IMR-90 (cell line): ENCODE measurements around the gene ZNF276. TPM values are rescaled to one million over a fixed set of nuclear protein-coding genes. Genes with fewer than 3 reads are reported as not detected.

Experiments
- ATAC-seq: fragments of 200-7000 bp; cut with Tn5 transposase; 2 replicates; pipeline ENCODE4 v1.9.1; 2020; ENCODE audit warnings: low read depth, mild to moderate bottlenecking, moderate library complexity
- BruUV-seq: library from RNA; stranded (reverse); fragments of 400-500 nt; replicated peaks from 2 replicates; lab custom pipeline; 2021; lab: Mats Ljungman, UMichigan
- CTCF ChIA-PET: fragments of 300-600 bp; formaldehyde crosslinking; extraction: SDS; loops from one replicate; lab custom pipeline; 2021; ENCODE audit warnings: antibody characterized with exemption; lab: Yijun Ruan, JAX
- POLR2A ChIA-PET: fragments of 300-600 bp; sonication (Branson Sonifier 250); formaldehyde crosslinking; loops from one replicate; lab custom pipeline; 2022; ENCODE audit warnings: antibody characterized with exemption; ENCODE audit not compliant: unreplicated experiment; lab: Charles Lee
- DNase-seq: peaks from one replicate; pipeline ENCODE4 v3.0.0; 2013
- H2AFZ ChIP-seq: replicated peaks from 2 replicates; pipeline ENCODE3; 2013; ENCODE audit warnings: low read length, mild to moderate bottlenecking; ENCODE audit not compliant: poor library complexity
- H2AK5ac ChIP-seq: 2 replicates; pipeline ENCODE4 v1.6.1; 2013; ENCODE audit warnings: low read depth, low read length, inconsistent platforms
- H2AK9ac ChIP-seq: replicated peaks from 2 replicates; pipeline ENCODE3; 2013; ENCODE audit warnings: mild to moderate bottlenecking, low read depth, low read length, moderate library complexity; ENCODE audit not compliant: poor library complexity
- H2BK120ac ChIP-seq: 2 replicates; pipeline ENCODE4 v1.6.1; 2013; ENCODE audit warnings: low read depth, low read length, inconsistent platforms
- H2BK15ac ChIP-seq: 3 replicates; pipeline ENCODE4 v1.6.1; 2013; ENCODE audit warnings: low read depth, low read length, inconsistent platforms
- H2BK20ac ChIP-seq: 2 replicates; pipeline ENCODE4 v1.6.1; 2013; ENCODE audit warnings: low read depth, mild to moderate bottlenecking, inconsistent platforms, low read length, moderate library complexity
- H2BK5ac ChIP-seq: 2 replicates; pipeline ENCODE4 v1.6.1; 2013; ENCODE audit warnings: mild to moderate bottlenecking, low read depth, low read length, inconsistent platforms; ENCODE audit not compliant: poor library complexity, severe bottlenecking
- H3K14ac ChIP-seq: replicated peaks from 2 replicates; pipeline ENCODE4 v1.6.1; 2013; ENCODE audit warnings: low read depth, low read length, inconsistent platforms
- H3K18ac ChIP-seq: 2 replicates; pipeline ENCODE4 v1.6.1; 2013; ENCODE audit warnings: low read depth, low read length, control low read depth
- H3K23ac ChIP-seq: 2 replicates; pipeline ENCODE4 v1.6.1; 2013; ENCODE audit warnings: low read depth, low read length, inconsistent platforms
- H3K27ac ChIP-seq: 2 replicates; pipeline ENCODE4 v1.5.1; 2013; ENCODE audit warnings: mild to moderate bottlenecking, control low read depth, low read length; ENCODE audit not compliant: insufficient read depth
- H3K27me3 ChIP-seq: 2 replicates; pipeline ENCODE4 v1.6.1; 2013; ENCODE audit warnings: low read length; ENCODE audit not compliant: control insufficient read depth, insufficient read depth
- H3K36me3 ChIP-seq: 2 replicates; pipeline ENCODE4 v1.6.1; 2013; ENCODE audit warnings: low read length, mixed read lengths; ENCODE audit not compliant: control insufficient read depth, insufficient read depth
- H3K4ac ChIP-seq: 2 replicates; pipeline ENCODE4 v1.6.1; 2013; ENCODE audit warnings: low read depth, low read length, inconsistent platforms
- H3K4me1 ChIP-seq: 2 replicates; pipeline ENCODE4 v1.6.1; 2013; ENCODE audit warnings: low read length, mixed read lengths; ENCODE audit not compliant: control insufficient read depth, insufficient read depth
- H3K4me2 ChIP-seq: 2 replicates; pipeline ENCODE4 v1.6.1; 2013; ENCODE audit warnings: low read depth, mild to moderate bottlenecking, control low read depth, low read length, moderate library complexity
- H3K4me3 ChIP-seq: 2 replicates; pipeline ENCODE4 v1.5.1; 2013; ENCODE audit warnings: low read depth, mild to moderate bottlenecking, control low read depth, low read length, moderate library complexity; ENCODE audit not compliant: insufficient read depth
- H3K56ac ChIP-seq: 2 replicates; pipeline ENCODE4 v1.6.1; 2013; ENCODE audit warnings: low read length, inconsistent platforms; ENCODE audit not compliant: insufficient read depth; ENCODE audit errors: extremely low read depth
- H3K79me1 ChIP-seq, 2 experiments: 2 replicates each; pipeline ENCODE4 v1.6.1; 2013; ENCODE audit warnings: low read length in 2 of 2, inconsistent platforms in 1 of 2, low read depth in 1 of 2
- H3K9ac ChIP-seq: 2 replicates; pipeline ENCODE4 v1.6.1; 2013; ENCODE audit warnings: low read depth, low read length, control low read depth
- H3K9me1 ChIP-seq: 2 replicates; pipeline ENCODE4 v1.6.1; 2013; ENCODE audit warnings: low read length, inconsistent platforms; ENCODE audit not compliant: insufficient read depth
- H3K9me3 ChIP-seq: 2 replicates; pipeline ENCODE4 v1.6.1; 2013; ENCODE audit warnings: low read length; ENCODE audit not compliant: control insufficient read depth, insufficient read depth
- H4K20me1 ChIP-seq: 2 replicates; pipeline ENCODE4 v1.6.1; 2013; ENCODE audit warnings: low read length, inconsistent platforms; ENCODE audit not compliant: insufficient read depth
- H4K5ac ChIP-seq: 2 replicates; pipeline ENCODE4 v1.6.1; 2013; ENCODE audit warnings: mild to moderate bottlenecking, low read depth, low read length, control low read depth
- H4K8ac ChIP-seq, 2 experiments: 2 replicates each; pipeline ENCODE4 v1.6.1; 2013; ENCODE audit warnings: low read depth in 2 of 2, low read length in 2 of 2, control low read depth in 1 of 2, inconsistent platforms in 1 of 2
- H4K91ac ChIP-seq: 2 replicates; pipeline ENCODE4 v1.6.1; 2013; ENCODE audit warnings: low read depth, low read length, inconsistent platforms; ENCODE audit not compliant: insufficient read depth
- CEBPB ChIP-seq: IDR thresholded peaks from 2 replicates; pipeline ENCODE4 v1.6.1; 2012; ENCODE audit warnings: low read depth, low read length, improper control_type of control experiment
- MAFK ChIP-seq: IDR thresholded peaks from 2 replicates; pipeline ENCODE4 v1.6.1; 2012; ENCODE audit warnings: low read depth, low read length, improper control_type of control experiment
- MAZ ChIP-seq: IDR thresholded peaks from 2 replicates; pipeline ENCODE4 v1.6.1; 2012; ENCODE audit warnings: low read depth, mild to moderate bottlenecking, low read length, improper control_type of control experiment, moderate library complexity, borderline replicate concordance
- MXI1 ChIP-seq: IDR thresholded peaks from 2 replicates; pipeline ENCODE4 v1.6.1; 2012; ENCODE audit warnings: low read depth, mild to moderate bottlenecking, low read length, moderate library complexity, borderline replicate concordance
- NFE2L2 ChIP-seq: fragments of 150-350 bp; IDR thresholded peaks from 2 replicates; pipeline ENCODE4 v1.6.1; 2016; ENCODE audit warnings: low read depth, mild to moderate bottlenecking, low read length
- RAD21 ChIP-seq: IDR thresholded peaks from 2 replicates; pipeline ENCODE4 v1.6.1; 2012; ENCODE audit warnings: low read length, improper control_type of control experiment
- RCOR1 ChIP-seq: IDR thresholded peaks from 2 replicates; pipeline ENCODE4 v1.6.1; 2012; ENCODE audit warnings: mild to moderate bottlenecking, low read length, improper control_type of control experiment; ENCODE audit not compliant: insufficient replicate concordance
- RFX5 ChIP-seq: IDR thresholded peaks from 2 replicates; pipeline ENCODE4 v1.8.0; 2012; ENCODE audit warnings: low read depth, mild to moderate bottlenecking, low read length, moderate library complexity
- USF2 ChIP-seq: fragments of 150-350 bp; IDR thresholded peaks from 2 replicates; pipeline ENCODE4 v1.6.1; 2017; ENCODE audit warnings: mild to moderate bottlenecking, antibody characterized with exemption, low read length, low read depth
- WGBS, 2 experiments: methylation state at CpG; one replicate each; pipeline versions ENCODE4 v1.1.5 to v1.1.7; 2013; ENCODE audit warnings: missing lambda C conversion rate in 2 of 2; ENCODE audit not compliant: insufficient read length in 1 of 2; ENCODE audit errors: extremely low coverage in 2 of 2; 5-methylcytosine and 5-hydroxymethylcytosine counted together
- dilution Hi-C: fragments of 300-500 bp; cut with HindIII; formaldehyde crosslinking; loops from one replicate; pipeline ENCODE4 v1.14.3; 2018; ENCODE audit warnings: low sequenced_read_pairs; ENCODE audit not compliant: unreplicated experiment
- in situ Hi-C: fragments of 300-500 bp; cut with MboI; formaldehyde crosslinking; loops from 3 replicates; pipeline ENCODE4 v1.14.3; 2019; ENCODE audit warnings: low sequenced_read_pairs, inconsistent platforms, mixed read lengths
- intact Hi-C: fragments of 100-400 bp; cut with micrococcal nuclease; formaldehyde crosslinking; loops from 2 replicates; pipeline ENCODE4 v1.10.0; 2022
- polyA plus RNA-seq, 3 experiments: library from polyadenylated mRNA; depleted of rRNA; stranded (reverse); fragments of >200 nt; gene quantifications; 2 replicates each; pipeline ENCODE4 v1.2.3, GENCODE V29; 2012; ENCODE audit warnings: low replicate concordance in 1 of 3
- total RNA-seq: library from RNA; depleted of rRNA; stranded (reverse); fragments of >200 nt; gene quantifications from 2 replicates; pipeline ENCODE4 v1.2.3, GENCODE V29; 2012
- TF ChIP-seq, protein P1 (sequence below): conservative IDR thresholded peaks from 2 replicates; pipeline ENCODE4 v1.5.1; 2012; ENCODE audit warnings: mild to moderate bottlenecking, low read depth, low read length, improper control_type of control experiment

Gene ZNF276
- total and polyA plus RNA-seq, 2 of the 4 experiments (the other 2 are of a cell fraction) = 4.1 to 18.6 TPM

DNA sequence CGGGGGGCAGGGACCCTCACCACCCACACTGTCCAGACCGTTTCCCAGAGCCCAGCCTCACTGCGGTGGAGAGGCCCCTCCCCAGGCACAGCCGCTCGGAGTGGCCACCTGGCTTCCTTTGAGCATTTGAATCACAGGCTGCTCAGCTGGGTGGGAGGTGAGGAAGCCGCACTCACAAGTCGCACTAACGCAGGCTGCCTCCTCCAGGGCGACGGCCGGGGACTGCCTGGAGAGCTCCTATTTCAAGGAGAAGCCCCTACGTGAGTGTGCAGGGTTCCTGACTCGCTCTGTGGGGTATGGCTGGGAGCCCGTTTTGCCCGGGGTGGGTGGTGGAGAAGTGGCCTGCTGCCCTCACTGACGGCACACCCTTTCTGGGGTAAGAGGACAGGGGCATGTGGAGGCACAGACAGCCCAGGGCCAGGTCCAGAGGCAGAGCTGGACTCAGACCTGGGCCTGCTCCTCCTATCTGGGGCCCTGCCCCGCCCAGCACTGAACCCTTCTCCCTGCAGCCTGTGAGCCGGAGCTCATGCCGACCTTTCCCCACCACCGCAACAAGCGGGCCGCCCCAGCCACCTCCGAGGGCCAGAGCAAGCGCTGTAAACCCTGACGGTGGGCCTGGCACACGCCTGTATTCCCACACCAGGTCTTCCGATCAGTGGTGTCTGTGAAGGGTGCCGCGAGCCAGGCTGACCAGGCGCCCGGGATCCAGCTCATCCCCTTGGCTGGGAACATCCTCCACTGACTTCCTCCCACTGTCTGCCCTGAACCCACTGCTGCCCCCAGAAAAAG is 26.1 kb upstream of the ZNF276 start:
- peaks cover 2% of the 10 kb centered on the region for H3K4me1 ChIP-seq
- no peak overlapping the region for H3K18ac ChIP-seq
- intact Hi-C loops = no loop called here
- no peak overlapping the region for H2BK5ac ChIP-seq
- no peak for ATAC-seq
- no peak overlapping the region for H3K4me3 ChIP-seq
- no peak overlapping the region for H3K9ac ChIP-seq
- TF ChIP-seq MXI1 (no peak), RFX5 (no peak), NFE2L2 (no peak), RCOR1 (no peak), RAD21 (no peak), USF2 (no peak), MAZ (no peak), CEBPB (no peak), MAFK (no peak)
- TF ChIP-seq, protein P1, sequence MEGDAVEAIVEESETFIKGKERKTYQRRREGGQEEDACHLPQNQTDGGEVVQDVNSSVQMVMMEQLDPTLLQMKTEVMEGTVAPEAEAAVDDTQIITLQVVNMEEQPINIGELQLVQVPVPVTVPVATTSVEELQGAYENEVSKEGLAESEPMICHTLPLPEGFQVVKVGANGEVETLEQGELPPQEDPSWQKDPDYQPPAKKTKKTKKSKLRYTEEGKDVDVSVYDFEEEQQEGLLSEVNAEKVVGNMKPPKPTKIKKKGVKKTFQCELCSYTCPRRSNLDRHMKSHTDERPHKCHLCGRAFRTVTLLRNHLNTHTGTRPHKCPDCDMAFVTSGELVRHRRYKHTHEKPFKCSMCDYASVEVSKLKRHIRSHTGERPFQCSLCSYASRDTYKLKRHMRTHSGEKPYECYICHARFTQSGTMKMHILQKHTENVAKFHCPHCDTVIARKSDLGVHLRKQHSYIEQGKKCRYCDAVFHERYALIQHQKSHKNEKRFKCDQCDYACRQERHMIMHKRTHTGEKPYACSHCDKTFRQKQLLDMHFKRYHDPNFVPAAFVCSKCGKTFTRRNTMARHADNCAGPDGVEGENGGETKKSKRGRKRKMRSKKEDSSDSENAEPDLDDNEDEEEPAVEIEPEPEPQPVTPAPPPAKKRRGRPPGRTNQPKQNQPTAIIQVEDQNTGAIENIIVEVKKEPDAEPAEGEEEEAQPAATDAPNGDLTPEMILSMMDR = no peak
- POLR2A ChIA-PET = no interaction called here
- H3K4me2 ChIP-seq = no peak overlapping the region
- H4K20me1 ChIP-seq = peaks cover 25% of the 10 kb centered on the region
- dilution Hi-C loops = no loop called here
- H3K79me1 ChIP-seq = peaks cover 4 to 20% of the 10 kb centered on the region in 2 experiments; a peak in 3 of 4 replicates
- H2BK15ac ChIP-seq = no peak overlapping the region
- peak overlapping the region; percentile 21 for H2AFZ ChIP-seq
- no peak overlapping the region for H4K8ac ChIP-seq
- 89% methylated on average over 9 of the region's 31 CpGs; no CpG with 5 or more reads in 1 of the 2 experiments for WGBS, 2 experiments
- 0 out of 2 replicates have a peak, but pooled peaks cover 2% of the 10 kb centered on the region for H3K9me1 ChIP-seq
- no peak overlapping the region for H4K5ac ChIP-seq
- DNase-seq = no peak
- in situ Hi-C loops = no loop called here
- CTCF ChIA-PET = no interaction called here
- H2AK9ac ChIP-seq = no peak overlapping the region
- no peak overlapping the region for H2BK120ac ChIP-seq
- BruUV-seq = TSS peak; percentile 67
- H2AK5ac ChIP-seq = no peak overlapping the region
- no peak overlapping the region for H3K56ac ChIP-seq
- no peak overlapping the region for H3K4ac ChIP-seq
- peaks cover 49% of the 10 kb centered on the region for H3K36me3 ChIP-seq
- no peak overlapping the region for H3K27ac ChIP-seq
- H3K23ac ChIP-seq = no peak overlapping the region
- H2BK20ac ChIP-seq = no peak overlapping the region
- no peaks in the 10 kb centered on the region for H3K9me3 ChIP-seq
- no peak overlapping the region for H3K14ac ChIP-seq
- H4K91ac ChIP-seq = no peak overlapping the region
- no peaks in the 10 kb centered on the region for H3K27me3 ChIP-seq
